Effector memory CD4-positive, alpha-beta T cell (primary cell): ENCODE data around the gene ASB15.

Experiments
- DNase-seq, 3 donors: peaks; one replicate each; pipeline ENCODE4 v3.0.0-alpha.2; 2020
- H3K27ac ChIP-seq: 2 replicates; pipeline ENCODE4 v1.7.0; 2013; ENCODE audit warnings: mild to moderate bottlenecking, low read length, moderate library complexity; ENCODE audit not compliant: insufficient read depth, poor library complexity, severe bottlenecking
- H3K27me3 ChIP-seq: replicated peaks from 2 replicates; pipeline ENCODE4 v1.7.0; 2013; ENCODE audit warnings: mild to moderate bottlenecking, low read length; ENCODE audit not compliant: insufficient read depth, control insufficient read depth, poor library complexity, severe bottlenecking
- H3K36me3 ChIP-seq: 2 replicates; pipeline ENCODE4 v1.7.0; 2013; ENCODE audit warnings: mild to moderate bottlenecking, low read length, moderate library complexity; ENCODE audit not compliant: control insufficient read depth, insufficient read depth
- H3K4me1 ChIP-seq: 2 replicates; pipeline ENCODE4 v1.7.0; 2013; ENCODE audit warnings: low read length, mild to moderate bottlenecking; ENCODE audit not compliant: control insufficient read depth, insufficient read depth, poor library complexity, severe bottlenecking
- H3K4me3 ChIP-seq: 2 replicates; pipeline ENCODE4 v1.7.0; 2013; ENCODE audit warnings: low read length, low read depth, mild to moderate bottlenecking; ENCODE audit not compliant: insufficient read depth, poor library complexity, severe bottlenecking
- H3K9me3 ChIP-seq: 2 replicates; pipeline ENCODE4 v1.7.0; 2013; ENCODE audit warnings: mild to moderate bottlenecking, low read length, moderate library complexity; ENCODE audit not compliant: control insufficient read depth

The ASB15 gene

GRCh38 chr7:123645516-123645915 is 43.9 kb downstream of the ASB15 start:
- Histone ChIP-seq H3K4me1 (no peaks in the 10 kb centered on the region), H3K27me3 (no peaks in the 10 kb centered on the region), H3K27ac (no peak overlapping the region), H3K9me3 (no peaks in the 10 kb centered on the region), H3K36me3 (no peaks in the 10 kb centered on the region), H3K4me3 (no peak overlapping the region)
- DNase-seq, result no peak

GRCh38 chr7:123647106-123647730 is 45.6 kb downstream of the ASB15 start:
- Histone ChIP-seq H3K27ac (no peak overlapping the region), H3K4me1 (no peaks in the 10 kb centered on the region), H3K9me3 (no peaks in the 10 kb centered on the region), H3K4me3 (no peak overlapping the region), H3K27me3 (no peaks in the 10 kb centered on the region), H3K36me3 (no peaks in the 10 kb centered on the region)
- no peak for DNase-seq

- Histone ChIP-seq H3K4me1 (no peaks in the 10 kb centered on the region), H3K9me3 (no peaks in the 10 kb centered on the region), H3K4me3 (no peak overlapping the region), H3K36me3 (no peaks in the 10 kb centered on the region), H3K27ac (no peak overlapping the region), H3K27me3 (no peaks in the 10 kb centered on the region)
- DNase-seq, result no peak
These were observed 48.3 kb downstream of the ASB15 start for GRCh38 chr7:123649964-123650363.

GRCh38 chr7:123650595-123650994 is 49.0 kb downstream of the ASB15 start:
- no peak for DNase-seq
- no peaks in the 10 kb centered on the region for H3K4me1 ChIP-seq
- H3K27ac ChIP-seq, result no peak overlapping the region
- no peaks in the 10 kb centered on the region for H3K9me3 ChIP-seq
- no peaks in the 10 kb centered on the region for H3K27me3 ChIP-seq
- H3K4me3 ChIP-seq, result no peak overlapping the region
- no peaks in the 10 kb centered on the region for H3K36me3 ChIP-seq

DNA sequence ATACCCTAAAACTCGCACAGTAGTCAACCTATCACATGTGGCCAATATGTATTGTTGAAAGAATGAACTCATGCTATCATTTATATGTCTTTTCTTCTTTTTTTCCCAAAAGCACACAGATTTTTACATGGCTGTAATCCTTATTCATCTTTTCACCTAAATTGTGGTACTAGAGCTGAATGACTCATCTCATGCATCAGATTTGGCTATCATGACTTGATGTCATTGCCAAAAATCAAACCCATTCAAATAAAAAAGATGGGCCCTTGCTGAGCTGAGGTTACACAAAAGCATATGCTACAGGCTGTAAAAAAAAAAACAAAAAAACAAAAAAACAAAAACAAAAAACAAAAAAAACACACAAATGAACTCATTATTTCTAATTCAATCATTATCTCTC is 50.8 kb downstream of the ASB15 start:
- Histone ChIP-seq H3K27ac (no peak overlapping the region), H3K9me3 (no peaks in the 10 kb centered on the region), H3K27me3 (no peaks in the 10 kb centered on the region), H3K36me3 (no peaks in the 10 kb centered on the region), H3K4me1 (no peaks in the 10 kb centered on the region), H3K4me3 (no peak overlapping the region)
- DNase-seq, result no peak

DNA sequence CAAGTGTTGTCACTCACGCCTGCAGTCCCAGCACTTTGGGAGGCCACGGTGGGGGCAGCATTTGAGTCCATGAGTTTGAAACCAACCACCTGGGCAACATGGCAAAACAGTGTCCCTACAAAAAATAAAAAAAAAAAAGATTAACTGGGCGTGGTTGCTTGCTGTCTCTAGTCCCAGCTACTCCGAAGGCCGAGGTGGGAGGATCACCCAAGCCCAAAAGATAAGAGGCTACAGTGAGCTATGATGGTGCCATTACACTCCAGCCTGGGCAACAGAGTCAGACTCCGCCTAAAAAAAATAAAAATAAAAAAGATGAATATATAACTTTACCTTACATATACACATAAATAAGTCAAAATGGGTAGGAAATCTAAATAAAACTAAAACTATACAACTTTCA is 51.5 kb downstream of the ASB15 start:
- H3K27me3 ChIP-seq, result no peaks in the 10 kb centered on the region
- H3K36me3 ChIP-seq, result no peaks in the 10 kb centered on the region
- no peak for DNase-seq
- H3K27ac ChIP-seq, result no peak overlapping the region
- H3K4me1 ChIP-seq, result no peaks in the 10 kb centered on the region
- H3K9me3 ChIP-seq, result no peaks in the 10 kb centered on the region
- H3K4me3 ChIP-seq, result no peak overlapping the region

DNA sequence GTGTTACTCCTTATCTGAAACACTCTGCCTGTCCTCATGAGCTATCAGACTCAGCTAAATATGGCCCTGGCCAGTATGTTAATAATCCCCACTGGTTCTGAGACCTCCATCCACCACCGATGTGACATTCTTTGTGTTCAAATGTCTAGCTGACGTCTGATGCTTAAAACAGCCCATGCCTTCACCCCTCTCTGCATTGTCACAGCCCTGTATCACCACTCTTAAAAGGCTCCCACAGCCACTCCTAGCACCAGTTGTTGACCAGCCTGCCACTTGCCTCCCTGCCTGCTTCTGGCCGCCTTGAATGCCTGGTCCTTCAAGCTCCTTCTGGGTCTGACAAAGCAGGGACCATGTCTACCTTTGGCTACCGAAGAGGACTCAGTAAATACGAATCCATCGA is 54.0 kb downstream of the ASB15 start, which contains the start of gene LMOD2:
LMOD2 (plus strand) TSS at position 253 of the 400 bp plus-strand sequence; CDS start at position 351, 98 bp downstream.
- Histone ChIP-seq H3K4me3 (no peak within 1 kb of the TSS), H3K27me3 (no peaks in the 10 kb centered on the region), H3K4me1 (no peaks in the 10 kb centered on the region), H3K9me3 (no peaks in the 10 kb centered on the region), H3K36me3 (no peaks in the 10 kb centered on the region), H3K27ac (no peak within 1 kb of the TSS)
- no peak for DNase-seq

DNA sequence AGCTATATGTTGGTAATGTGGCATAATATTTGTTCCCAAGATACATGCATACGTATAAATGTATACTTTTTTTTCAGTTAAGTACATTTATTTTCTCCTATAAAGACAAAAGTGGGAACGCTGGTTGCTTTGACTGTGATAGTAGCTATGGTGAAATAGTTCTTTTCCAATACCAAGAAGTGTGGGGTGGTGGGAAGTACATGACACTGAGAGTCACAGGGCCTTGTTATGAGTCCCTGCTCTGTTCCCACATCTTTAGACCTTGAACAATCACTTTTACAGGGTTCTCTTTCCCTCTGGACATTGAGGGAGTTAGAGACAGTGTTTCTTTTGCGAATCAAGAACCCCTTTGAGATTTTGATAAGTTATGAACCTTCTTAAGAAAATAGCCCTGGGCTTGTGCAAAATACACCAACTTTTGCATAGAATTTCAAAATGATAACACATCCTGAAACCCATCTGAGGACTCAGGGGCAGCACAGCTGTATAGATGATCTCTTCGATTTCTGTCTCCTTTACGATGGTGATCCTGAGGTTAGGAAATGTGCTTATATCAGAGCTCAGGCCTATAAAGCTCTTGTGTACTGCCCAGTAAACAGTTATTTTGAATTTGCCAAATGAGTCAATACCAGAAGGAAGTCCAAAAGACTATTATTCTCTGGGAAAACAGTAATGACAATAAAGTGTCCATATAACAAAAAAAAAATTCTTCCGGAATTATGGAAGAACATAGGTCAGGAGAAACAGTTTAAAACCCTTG is 55.1 kb downstream of the ASB15 start:
- no peaks in the 10 kb centered on the region for H3K9me3 ChIP-seq
- no peaks in the 10 kb centered on the region for H3K36me3 ChIP-seq
- no peak overlapping the region for H3K4me3 ChIP-seq
- H3K27me3 ChIP-seq, result no peaks in the 10 kb centered on the region
- no peak for DNase-seq
- H3K4me1 ChIP-seq, result no peaks in the 10 kb centered on the region
- H3K27ac ChIP-seq, result no peak overlapping the region

DNA sequence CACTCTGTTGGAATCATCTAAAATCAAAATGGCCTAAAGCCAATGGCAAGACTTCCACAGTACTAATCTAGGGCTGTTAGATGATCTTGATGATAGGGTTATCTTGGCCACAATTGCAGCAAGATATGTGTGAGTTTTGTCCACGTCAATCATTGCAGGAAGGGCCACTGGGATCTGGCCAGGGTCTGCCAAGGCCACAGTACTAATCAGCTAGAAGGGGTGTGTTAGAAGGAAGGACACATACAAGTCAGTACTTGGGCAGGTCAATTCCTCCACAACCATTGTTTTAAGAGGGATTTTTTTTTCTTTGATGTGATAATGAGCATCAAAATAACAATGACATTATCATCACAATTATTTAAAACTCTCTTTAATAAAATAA is 55.7 kb downstream of the ASB15 start:
- Histone ChIP-seq H3K27ac (no peak overlapping the region), H3K4me1 (no peaks in the 10 kb centered on the region), H3K36me3 (no peaks in the 10 kb centered on the region), H3K9me3 (no peaks in the 10 kb centered on the region), H3K27me3 (no peaks in the 10 kb centered on the region), H3K4me3 (no peak overlapping the region)
- DNase-seq, result no peak

GRCh38 chr7:123658023-123658422 is 56.4 kb downstream of the ASB15 start:
- no peaks in the 10 kb centered on the region for H3K4me1 ChIP-seq
- no peaks in the 10 kb centered on the region for H3K27me3 ChIP-seq
- no peak for DNase-seq
- H3K4me3 ChIP-seq, result no peak overlapping the region
- H3K9me3 ChIP-seq, result no peaks in the 10 kb centered on the region
- H3K27ac ChIP-seq, result no peak overlapping the region
- no peaks in the 10 kb centered on the region for H3K36me3 ChIP-seq
